Jurkat, Clone E6-1 (cell line): ENCODE data around the gene ADAM20. TPM values are rescaled to one million over a fixed set of nuclear protein-coding genes. Genes with fewer than 3 reads are reported as not detected.
"Not testable (repeated sequence)": the region's sequence is repeated elsewhere in the genome, so short reads cannot be mapped to it uniquely, and the experiment has no call there.

ENCODE experiments used
- DNase-seq: peaks from one replicate; pipeline ENCODE4 v3.0.0-alpha.2; 2011; ENCODE audit warnings: low read depth, low spot score
- H3K4me3 ChIP-seq: 2 replicates; pipeline ENCODE4 v1.5.1; 2011; ENCODE audit warnings: mild to moderate bottlenecking, low read length, control low read depth, moderate library complexity
- polyA plus RNA-seq: library from polyadenylated mRNA; unstranded; fragments of >200 nt; gene quantifications from one replicate; pipeline ENCODE4 v1.2.1, GENCODE V29; 2012; ENCODE audit warnings: missing spikeins; ENCODE audit not compliant: insufficient read length, insufficient read depth

The ADAM20 gene
- not detected for polyA plus RNA-seq

- no peak within 1 kb of the TSS for H3K4me3 ChIP-seq
- DNase-seq, result no peak
Observed at GRCh38 chr14:70534904-70535303, at the start of gene ADAM20. ADAM20 (minus strand) TSS chr14:70535004; CDS start chr14:70524757, 10,247 bp downstream.

- H3K4me3 ChIP-seq, result no peak overlapping the region
- no peak for DNase-seq
Observed at GRCh38 chr14:70576891-70577290, 42.1 kb upstream of the ADAM20 start.

- no peak overlapping the region for H3K4me3 ChIP-seq
- DNase-seq, result no peak
Observed at GRCh38 chr14:70573050-70573449, 38.2 kb upstream of the ADAM20 start.

GRCh38 chr14:70571139-70571538 lies 36.3 kb upstream of the ADAM20 start:
- no peak for DNase-seq

GRCh38 chr14:70567791-70568190 lies 33.0 kb upstream of the ADAM20 start:
- no peak overlapping the region for H3K4me3 ChIP-seq
- peak; percentile 81 for DNase-seq

More at GRCh38 chr14:70571139-70571538, 36.3 kb upstream of the ADAM20 start:
- no peak overlapping the region for H3K4me3 ChIP-seq

- H3K4me3 ChIP-seq, result no peak overlapping the region
Observed at GRCh38 chr14:70563869-70564268, 29.1 kb upstream of the ADAM20 start.

GRCh38 chr14:70563417-70563816 lies 28.6 kb upstream of the ADAM20 start:
- no peak for DNase-seq
- no peak overlapping the region for H3K4me3 ChIP-seq

More at GRCh38 chr14:70563869-70564268, 29.1 kb upstream of the ADAM20 start:
- no peak for DNase-seq

GRCh38 chr14:70558356-70558755 lies 23.6 kb upstream of the ADAM20 start:
- DNase-seq, result no peak
- H3K4me3 ChIP-seq, result no peak overlapping the region

GRCh38 chr14:70555890-70556289 lies 21.1 kb upstream of the ADAM20 start:
- no peak for DNase-seq
- H3K4me3 ChIP-seq, result no peak overlapping the region

GRCh38 chr14:70538087-70538486 lies 3.3 kb upstream of the ADAM20 start:
- no peak for DNase-seq
- H3K4me3 ChIP-seq, result no peak overlapping the region

- DNase-seq, result no peak
- H3K4me3 ChIP-seq, result no peak overlapping the region
Observed at GRCh38 chr14:70536830-70537229, 2.0 kb upstream of the ADAM20 start.

GRCh38 chr14:70530417-70530816 lies 4.4 kb downstream of the ADAM20 start:
- no peak for DNase-seq
- no peak overlapping the region for H3K4me3 ChIP-seq

GRCh38 chr14:70527501-70528105 lies 7.2 kb downstream of the ADAM20 start:
- DNase-seq, result no peak
- no peak overlapping the region for H3K4me3 ChIP-seq

GRCh38 chr14:70525691-70526090 lies 9.1 kb downstream of the ADAM20 start:
- no peak for DNase-seq
- no peak overlapping the region for H3K4me3 ChIP-seq

- DNase-seq, result peak; percentile 29
Observed at GRCh38 chr14:70515811-70516210, 19.0 kb downstream of the ADAM20 start.

GRCh38 chr14:70514168-70515069 lies 20.4 kb downstream of the ADAM20 start:
- H3K4me3 ChIP-seq, result peak overlapping the region; percentile 32
- peak; percentile 64 for DNase-seq

More at GRCh38 chr14:70515811-70516210, 19.0 kb downstream of the ADAM20 start:
- H3K4me3 ChIP-seq, result no peak overlapping the region

GRCh38 chr14:70498191-70498590 lies 36.6 kb downstream of the ADAM20 start:
- no peak for DNase-seq
- no peak overlapping the region for H3K4me3 ChIP-seq

- H3K4me3 ChIP-seq, result no peak overlapping the region
- no peak for DNase-seq
Observed at GRCh38 chr14:70489579-70490200, 45.1 kb downstream of the ADAM20 start.

GRCh38 chr14:70477356-70478105 lies 57.3 kb downstream of the ADAM20 start:
- H3K4me3 ChIP-seq, DNase-seq: not testable (repeated sequence)
